HepG2 (cell line): Measurements from ENCODE around the gene TTBK1. TPM values are rescaled to one million over a fixed set of nuclear protein-coding genes. Genes with fewer than 3 reads are reported as not detected.

Experiments
- AHR ChIP-seq: IDR thresholded peaks from 2 replicates; pipeline ENCODE4 v1.6.1; 2018; ENCODE audit warnings: missing genetic modification reagents, missing compliant biosample characterization
- CTCF ChIP-seq: sonication (generic); formaldehyde crosslinking; IDR thresholded peaks from 2 replicates; pipeline ENCODE4 v1.5.0; 2020; ENCODE audit warnings: mild to moderate bottlenecking, missing genetic modification reagents, moderate library complexity
- FOXP1 ChIP-seq, 2 experiments: fragments of 450-650 bp in 1 of 2; IDR thresholded peaks; 2 replicates each; pipeline ENCODE4 v1.6.1; 2017 to 2018; ENCODE audit warnings: antibody characterized with exemption in 1 of 2
- GRHL1 ChIP-seq: sonication (generic); formaldehyde crosslinking; conservative IDR thresholded peaks from 2 replicates; pipeline ENCODE4 v1.8.0; 2022; ENCODE audit warnings: missing genetic modification reagents
- KLF6 ChIP-seq: IDR thresholded peaks from 2 replicates; pipeline ENCODE4 v1.8.0; 2016; ENCODE audit warnings: missing biosample characterization, missing genetic modification reagents
- MBD4 ChIP-seq: IDR thresholded peaks from 2 replicates; pipeline ENCODE4 v1.6.1; 2012; ENCODE audit warnings: low read length, inconsistent platforms, borderline replicate concordance
- MXD3 ChIP-seq: IDR thresholded peaks from 2 replicates; pipeline ENCODE4 v1.6.1; 2016; ENCODE audit warnings: mild to moderate bottlenecking, missing biosample characterization, missing genetic modification reagents
- NFE2L1 ChIP-seq: sonication (generic); formaldehyde crosslinking; IDR thresholded peaks from 2 replicates; pipeline ENCODE4 v1.4.0; 2020; ENCODE audit warnings: missing genetic modification reagents, mild to moderate bottlenecking, borderline replicate concordance
- POLR2A ChIP-seq, 2 experiments: IDR thresholded peaks; 2 replicates each; pipeline ENCODE4 v1.6.1; 2011; ENCODE audit warnings: low read depth in 2 of 2, low read length in 2 of 2, mild to moderate bottlenecking in 1 of 2, moderate library complexity in 1 of 2; ENCODE audit not compliant: insufficient read depth in 1 of 2
- SOX5 ChIP-seq: IDR thresholded peaks from 2 replicates; pipeline ENCODE4 v1.6.1; 2016; ENCODE audit warnings: borderline replicate concordance
- SRF ChIP-seq: IDR thresholded peaks from 2 replicates; pipeline ENCODE4 v1.6.1; 2011; ENCODE audit warnings: mild to moderate bottlenecking, low read depth, low read length, moderate library complexity
- THRA ChIP-seq: sonication (generic); formaldehyde crosslinking; IDR thresholded peaks from 2 replicates; pipeline ENCODE4 v1.4.0; 2020; ENCODE audit warnings: missing genetic modification reagents, borderline replicate concordance
- TOE1 ChIP-seq: sonication (generic); formaldehyde crosslinking; IDR thresholded peaks from 2 replicates; pipeline ENCODE4 v1.4.0; 2020; ENCODE audit warnings: mild to moderate bottlenecking, missing genetic modification reagents
- ZNF234 ChIP-seq: sonication (generic); formaldehyde crosslinking; conservative IDR thresholded peaks from 2 replicates; pipeline ENCODE4 v1.5.1; 2020; ENCODE audit warnings: mild to moderate bottlenecking, missing genetic modification reagents
- ZNF572 ChIP-seq: sonication (generic); formaldehyde crosslinking; IDR thresholded peaks from 2 replicates; pipeline ENCODE4 v1.5.1; 2020; ENCODE audit warnings: mild to moderate bottlenecking, missing genetic modification reagents
- ZNF709 ChIP-seq: sonication (generic); formaldehyde crosslinking; IDR thresholded peaks from 2 replicates; pipeline ENCODE4 v1.5.0; 2020; ENCODE audit warnings: mild to moderate bottlenecking, missing genetic modification reagents
- ZNF770 ChIP-seq: sonication (generic); formaldehyde crosslinking; IDR thresholded peaks from 2 replicates; pipeline ENCODE4 v1.5.0; 2020; ENCODE audit warnings: mild to moderate bottlenecking, missing genetic modification reagents
- polyA plus RNA-seq, 8 experiments: library from polyadenylated mRNA; depleted of rRNA in 3 of 8; stranded (reverse) in 7 of 8; unstranded in 1 of 8; fragments of >200 nt; fragmentation: Illumina TruSeq in 4 of 8; extraction: Trizol in 4 of 8; gene quantifications; 2 replicates each; pipeline versions ENCODE4 v1.2.1 to v1.2.3, GENCODE V29; 2011 to 2016; ENCODE audit warnings: low read depth in 4 of 8, missing spikeins in 1 of 8, mixed read lengths in 1 of 8; ENCODE audit not compliant: insufficient read depth in 1 of 8
- total RNA-seq, 5 experiments: library from RNA; depleted of rRNA; stranded (reverse); fragments of >200 nt; fragmentation: Illumina TruSeq; extraction: Trizol; gene quantifications; 2 replicates each; pipeline ENCODE4 v1.2.3, GENCODE V29; 2016; ENCODE audit warnings: low read depth in 1 of 5

Gene TTBK1
- total and polyA plus RNA-seq, 2 of the 13 experiments (the other 11 are each of a cell fraction or from before 2014, with no cell fraction given) = 0.24 to 0.33 TPM

- TF ChIP-seq GRHL1 (CRISPR knock-in tag) = no peak
- TF ChIP-seq SOX5 (CRISPR knock-in tag) = peak; percentile 85
- TF ChIP-seq ZNF709 (CRISPR knock-in tag) = no peak
- TF ChIP-seq KLF6 = peak; percentile 35; the same call in 1 of the 2 replicates
- TF ChIP-seq ZNF234 (CRISPR knock-in tag) = no peak
- peak; percentile 44; the same call in 1 of the 2 replicates for TF ChIP-seq FOXP1 (IDR thresholded peaks at IDR 0.05)
- TF ChIP-seq FOXP1 (CRISPR knock-in tag; IDR thresholded peaks at IDR 0.05) = peak; percentile 71
- no peak for TF ChIP-seq MXD3 (CRISPR knock-in tag)
- no peak for TF ChIP-seq SRF
- peak; percentile 56 for TF ChIP-seq THRA (CRISPR knock-in tag)
- peak; percentile 52 for TF ChIP-seq CTCF (CRISPR knock-in tag)
- TF ChIP-seq AHR (CRISPR knock-in tag) = no peak
- TF ChIP-seq TOE1 = no peak
- peak; percentile 92 for TF ChIP-seq ZNF770
- TF ChIP-seq NFE2L1 (CRISPR knock-in tag) = no peak
- no peak for TF ChIP-seq MBD4
- TF ChIP-seq POLR2A (IDR thresholded peaks at IDR 0.05; ENCODE audit: insufficient read depth in 1 of 2, low read depth in 2 of 2, low read length in 2 of 2) = no peak
- no peak for TF ChIP-seq ZNF572 (CRISPR knock-in tag)
These were observed 47.6 kb downstream of the TTBK1 start (continued) for GRCh38 chr6:43290905-43291355.
